WTC11 (cell line): ENCODE results near the gene TDRKH. TPM values are rescaled to one million over a fixed set of nuclear protein-coding genes. Genes with fewer than 3 reads are reported as not detected.
A peak's percentile ranks its signal among the peaks of the same experiment; 100 is the strongest.

Experiments used
- AFF4 ChIP-seq: sonication (generic); formaldehyde crosslinking; IDR thresholded peaks from 2 replicates; pipeline ENCODE4 v1.8.1; 2023; ENCODE audit warnings: mild to moderate bottlenecking, missing genetic modification reagents, borderline replicate concordance
- ARID4B ChIP-seq: sonication (generic); formaldehyde crosslinking; IDR thresholded peaks from 2 replicates; pipeline ENCODE4 v1.8.0; 2023; ENCODE audit warnings: missing genetic modification reagents, mild to moderate bottlenecking, borderline replicate concordance
- CBFB ChIP-seq: sonication (generic); formaldehyde crosslinking; IDR thresholded peaks from 2 replicates; pipeline ENCODE4 v1.8.1; 2022; ENCODE audit warnings: mild to moderate bottlenecking, low read depth, missing genetic modification reagents
- CDX4 ChIP-seq: fragments of 250-450 bp; sonication (Bioruptor Pico); IDR thresholded peaks from 2 replicates; pipeline ENCODE4 v1.9.0; 2021; ENCODE audit warnings: moderate library complexity, mild to moderate bottlenecking, inconsistent platforms, borderline replicate concordance
- CREM ChIP-seq: sonication (generic); formaldehyde crosslinking; IDR thresholded peaks from 2 replicates; pipeline ENCODE4 v1.8.1; 2022; ENCODE audit warnings: mild to moderate bottlenecking, missing genetic modification reagents, moderate library complexity
- CTCF ChIP-seq: fragments of 200-600 bp; IDR thresholded peaks from 2 replicates; pipeline ENCODE4 v1.8.0; 2022; ENCODE audit warnings: antibody characterized with exemption
- ELF4 ChIP-seq: sonication (generic); formaldehyde crosslinking; IDR thresholded peaks from 2 replicates; pipeline ENCODE4 v1.8.1; 2022; ENCODE audit warnings: low read depth, mild to moderate bottlenecking, moderate library complexity, missing genetic modification reagents
- ERG ChIP-seq: fragments of 250-450 bp; sonication (Bioruptor Pico); IDR thresholded peaks from 2 replicates; pipeline ENCODE4 v1.8.0; 2021; ENCODE audit warnings: mild to moderate bottlenecking
- FOXP1 ChIP-seq: sonication (generic); formaldehyde crosslinking; IDR thresholded peaks from 2 replicates; pipeline ENCODE4 v1.8.0; 2022; ENCODE audit warnings: missing genetic modification reagents, mild to moderate bottlenecking, moderate library complexity, borderline replicate concordance
- GRHL2 ChIP-seq: fragments of 250-450 bp; sonication (Bioruptor Pico); IDR thresholded peaks from 2 replicates; pipeline ENCODE4 v1.8.0; 2022; ENCODE audit warnings: mild to moderate bottlenecking, moderate library complexity; ENCODE audit not compliant: insufficient replicate concordance, severe bottlenecking
- IRF2 ChIP-seq: sonication (generic); formaldehyde crosslinking; IDR thresholded peaks from 2 replicates; pipeline ENCODE4 v1.8.0; 2022; ENCODE audit warnings: low read depth, missing genetic modification reagents, borderline replicate concordance
- KAT7 ChIP-seq: sonication (generic); formaldehyde crosslinking; IDR thresholded peaks from 2 replicates; pipeline ENCODE4 v1.8.1; 2023; ENCODE audit warnings: missing genetic modification reagents, mild to moderate bottlenecking, borderline replicate concordance
- NR3C1 ChIP-seq: sonication (generic); formaldehyde crosslinking; conservative IDR thresholded peaks from 2 replicates; pipeline ENCODE4 v1.8.1; 2023; ENCODE audit warnings: low read depth, mild to moderate bottlenecking, missing genetic modification reagents
- PRDM15 ChIP-seq: sonication (generic); formaldehyde crosslinking; IDR thresholded peaks from 2 replicates; pipeline ENCODE4 v1.8.0; 2022; ENCODE audit warnings: missing genetic modification reagents
- STAT6 ChIP-seq: sonication (generic); formaldehyde crosslinking; conservative IDR thresholded peaks from 2 replicates; pipeline ENCODE4 v1.8.1; 2023; ENCODE audit warnings: mild to moderate bottlenecking, low read depth, missing genetic modification reagents, moderate library complexity
- ZNF138 ChIP-seq: sonication (generic); formaldehyde crosslinking; conservative IDR thresholded peaks from 2 replicates; pipeline ENCODE4 v1.8.1; 2022; ENCODE audit warnings: mild to moderate bottlenecking, moderate library complexity, missing genetic modification reagents
- ZNF263 ChIP-seq: sonication (generic); formaldehyde crosslinking; IDR thresholded peaks from 2 replicates; pipeline ENCODE4 v1.8.1; 2022; ENCODE audit warnings: low read depth, mild to moderate bottlenecking, moderate library complexity, missing genetic modification reagents
- total RNA-seq: library from RNA; stranded (reverse); gene quantifications from 3 replicates; pipeline ENCODE4 v1.2.3, GENCODE V29; 2021

Gene TDRKH
- total RNA-seq, 1 experiment from 2014 or later, result 21.8 TPM

GRCh38 chr1:151762941-151763921 is 27.1 kb downstream of the TDRKH start, which contains the start of gene MRPL9 (continued):
- TF ChIP-seq FOXP1 (CRISPR knock-in tag), result peak; percentile 86; the same call in 1 of the 2 replicates
- no peak for TF ChIP-seq CBFB (CRISPR knock-in tag)
- no peak for TF ChIP-seq CDX4 (CRISPR knock-in tag)
- no peak for TF ChIP-seq ELF4 (CRISPR knock-in tag)
- TF ChIP-seq AFF4 (CRISPR knock-in tag), result no peak
- peak; percentile 36; the same call in 1 of the 2 replicates for TF ChIP-seq PRDM15 (CRISPR knock-in tag)
- TF ChIP-seq GRHL2 (CRISPR knock-in tag), result no peak
- TF ChIP-seq ERG (CRISPR knock-in tag), result no peak
- no peak for TF ChIP-seq IRF2 (CRISPR knock-in tag)
- no peak for TF ChIP-seq ZNF263 (CRISPR knock-in tag)
- 0 out of 2 replicates have a peak, but pooled peaks have one; percentile 63 for TF ChIP-seq CREM
- TF ChIP-seq NR3C1 (CRISPR knock-in tag), result no peak
- TF ChIP-seq ARID4B (CRISPR knock-in tag), result no peak
- TF ChIP-seq KAT7 (CRISPR knock-in tag), result 0 out of 2 replicates have a peak, but pooled peaks have one; percentile 49
- no peak for TF ChIP-seq STAT6
- no peak for TF ChIP-seq CTCF
- no peak for TF ChIP-seq ZNF138 (CRISPR knock-in tag)
